Measurements from ENCODE around the gene RAPGEF3.

Gene RAPGEF3

GRCh38 chr12:47722136-47722834 lies 36.4 kb downstream of the RAPGEF3 start:
- ChIA-PET POLR2A (no interaction called here), CTCF (interaction anchor here (0.9 to 22.5 kb wide), 3 partner anchors 11 to 117 kb away, joined by 3 to 353 read pairs (median 6); no protein-coding TSS in a partner anchor)
- Histone ChIP-seq H3K4me3 (ENCODE audit: low read depth, low read length) (no peak overlapping the region), H3K27ac (ENCODE audit: extremely low read depth, low read depth, low read length) (no peak overlapping the region), H3K36me3 (ENCODE audit: control insufficient read depth in 2 of 2, insufficient read depth in 1 of 2, low read length in 2 of 2) (no peaks in the 10 kb centered on the region), H3K4me1 (ENCODE audit: control insufficient read depth, insufficient read depth, low read length) (peaks cover 5% of the 10 kb centered on the region), H3K9me3 (ENCODE audit: control insufficient read depth, insufficient read depth, low read depth, low read length) (no peaks in the 10 kb centered on the region)
- TF ChIP-seq GLIS2 (tag by site-specific recombination; IDR thresholded peaks at IDR 0.05) (no peak), ZNF169 (tag by site-specific recombination; IDR thresholded peaks at IDR 0.05) (no peak), ZNF544 (tag by site-specific recombination; IDR thresholded peaks at IDR 0.05) (no peak), ZNF488 (tag by site-specific recombination; IDR thresholded peaks at IDR 0.05) (no peak), ZNF26 (tag by site-specific recombination; IDR thresholded peaks at IDR 0.05) (no peak), ZNF2 (tag by site-specific recombination; IDR thresholded peaks at IDR 0.05) (no peak), HOXC10 (CRISPR knock-in tag; IDR thresholded peaks at IDR 0.05) (no peak), EGR2 (tag by site-specific recombination; IDR thresholded peaks at IDR 0.05; ENCODE audit: low read depth) (no peak), ZNF416 (tag by site-specific recombination; IDR thresholded peaks at IDR 0.05) (no peak), ZNF302 (tag by site-specific recombination; IDR thresholded peaks at IDR 0.05; ENCODE audit: low read depth) (no peak), HOXD13 (CRISPR knock-in tag; IDR thresholded peaks at IDR 0.05; ENCODE audit: borderline replicate concordance) (no peak), KLF8 (tag by site-specific recombination; IDR thresholded peaks at IDR 0.05) (no peak), ZBTB7A (tag by site-specific recombination; IDR thresholded peaks at IDR 0.05; ENCODE audit: low read depth) (no peak)

GRCh38 chr12:47721431-47721973 lies 37.2 kb downstream of the RAPGEF3 start:
- no peak overlapping the region for H3K27ac ChIP-seq (ENCODE audit: extremely low read depth, low read depth, low read length)
- H3K4me1 ChIP-seq (ENCODE audit: control insufficient read depth, insufficient read depth, low read length) = peaks cover 5% of the 10 kb centered on the region
- TF ChIP-seq ZNF560 (tag by site-specific recombination; IDR thresholded peaks at IDR 0.05; ENCODE audit: borderline replicate concordance) (no peak), ZNF169 (tag by site-specific recombination; IDR thresholded peaks at IDR 0.05) (no peak)
- H3K9me3 ChIP-seq (ENCODE audit: control insufficient read depth, insufficient read depth, low read depth, low read length) = no peaks in the 10 kb centered on the region
- ChIA-PET POLR2A (no interaction called here), CTCF (interaction anchor here (0.6 to 22.5 kb wide), 3 partner anchors 12 to 112 kb away, joined by 3 to 353 read pairs (median 6); no protein-coding TSS in a partner anchor)
- no peaks in the 10 kb centered on the region for H3K36me3 ChIP-seq (ENCODE audit: control insufficient read depth in 2 of 2, insufficient read depth in 1 of 2, low read length in 2 of 2)
- no peak overlapping the region for H3K4me3 ChIP-seq (ENCODE audit: low read depth, low read length)

GRCh38 chr12:47718531-47718930 lies 40.1 kb downstream of the RAPGEF3 start:
- CTCF ChIA-PET = interaction anchor here (0.7 to 22.5 kb wide), 15 partner anchors 7 to 899 kb away, joined by 3 to 353 read pairs (median 6); partner anchors contain the start of gene ENDOU
- POLR2A ChIA-PET = no interaction called here
- Histone ChIP-seq H3K9me3 (ENCODE audit: control insufficient read depth, insufficient read depth, low read depth, low read length) (no peaks in the 10 kb centered on the region), H3K36me3 (ENCODE audit: control insufficient read depth in 2 of 2, insufficient read depth in 1 of 2, low read length in 2 of 2) (no peaks in the 10 kb centered on the region), H3K4me3 (ENCODE audit: low read depth, low read length) (no peak overlapping the region), H3K4me1 (ENCODE audit: control insufficient read depth, insufficient read depth, low read length) (peaks cover 5% of the 10 kb centered on the region), H3K27ac (ENCODE audit: extremely low read depth, low read depth, low read length) (no peak overlapping the region)
- no peak for TF ChIP-seq ZNF558 (tag by site-specific recombination; IDR thresholded peaks at IDR 0.05)
- no peak for TF ChIP-seq ZNF596 (tag by site-specific recombination; IDR thresholded peaks at IDR 0.05)
- TF ChIP-seq ZNF677 (tag by site-specific recombination; IDR thresholded peaks at IDR 0.05) = no peak
- no peak for TF ChIP-seq ZNF768 (tag by site-specific recombination; IDR thresholded peaks at IDR 0.05)
- 0 out of 2 replicates have a peak, but pooled peaks have one; percentile 80 for TF ChIP-seq ZNF530 (tag by site-specific recombination; IDR thresholded peaks at IDR 0.05; ENCODE audit: low read depth)
- no peak for TF ChIP-seq GFI1B (tag by site-specific recombination; IDR thresholded peaks at IDR 0.05)
- TF ChIP-seq ZNF10 (tag by site-specific recombination; IDR thresholded peaks at IDR 0.05) = no peak
